SIG-M5 (cell line): ENCODE measurements around the gene STUM.
"Not testable (repeated sequence)": the region's sequence is repeated elsewhere in the genome, so short reads cannot be mapped to it uniquely, and the experiment has no call there.

Experiments used
- DNase-seq: peaks from one replicate; lab custom pipeline; 2025; lab: John Stamatoyannopoulos, UW

The STUM gene, protein sequence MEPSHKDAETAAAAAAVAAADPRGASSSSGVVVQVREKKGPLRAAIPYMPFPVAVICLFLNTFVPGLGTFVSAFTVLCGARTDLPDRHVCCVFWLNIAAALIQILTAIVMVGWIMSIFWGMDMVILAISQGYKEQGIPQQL

GRCh38 chr1:226548256-226549093 is at the start of gene STUM:
Gene STUM (plus strand): TSS chr1:226548764. CDS start chr1:226548905, 141 bp downstream.
- no peak for DNase-seq

GRCh38 chr1:226499699-226500098 is 48.9 kb upstream of the STUM start:
- not testable (repeated sequence) for DNase-seq

DNA sequence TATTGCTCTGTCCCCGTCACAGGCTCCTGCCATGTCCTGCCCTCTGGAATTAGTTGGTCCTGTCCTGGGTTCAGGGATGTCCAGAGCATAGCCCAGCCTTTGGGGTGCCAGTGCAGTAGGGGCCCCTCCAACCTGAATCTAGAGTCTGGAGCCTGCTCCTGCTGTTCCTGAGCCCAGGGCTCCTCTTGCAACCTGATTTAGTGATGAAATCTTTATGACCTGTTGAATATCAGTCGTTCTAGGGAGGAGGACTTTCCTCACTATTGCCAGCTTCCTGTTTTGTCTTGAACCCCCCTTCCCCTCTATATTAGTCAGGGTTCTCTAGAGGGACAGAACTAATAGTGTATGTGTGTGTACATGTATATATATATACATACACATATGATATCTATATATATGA is 42.5 kb upstream of the STUM start:
- DNase-seq, result no peak

DNA sequence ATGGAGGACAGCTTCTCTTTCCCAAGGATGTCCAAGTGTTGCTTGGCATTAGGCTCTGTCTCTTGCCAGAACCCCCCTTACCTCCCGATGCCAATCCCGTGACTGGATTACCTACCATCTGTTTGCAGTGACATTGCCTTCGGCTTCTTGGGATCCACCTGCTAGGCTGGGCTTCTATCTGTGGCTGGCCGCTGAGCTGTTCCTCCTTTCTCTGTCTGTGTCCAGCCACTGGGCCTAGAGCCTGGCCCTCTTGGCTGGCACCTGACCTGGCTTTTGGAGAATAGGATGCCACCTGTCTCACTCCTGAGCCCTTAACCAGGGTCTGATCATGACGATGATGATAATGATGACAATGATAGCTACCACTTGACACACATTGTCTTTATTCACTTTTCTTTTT is 41.6 kb upstream of the STUM start:
- no peak for DNase-seq

DNA sequence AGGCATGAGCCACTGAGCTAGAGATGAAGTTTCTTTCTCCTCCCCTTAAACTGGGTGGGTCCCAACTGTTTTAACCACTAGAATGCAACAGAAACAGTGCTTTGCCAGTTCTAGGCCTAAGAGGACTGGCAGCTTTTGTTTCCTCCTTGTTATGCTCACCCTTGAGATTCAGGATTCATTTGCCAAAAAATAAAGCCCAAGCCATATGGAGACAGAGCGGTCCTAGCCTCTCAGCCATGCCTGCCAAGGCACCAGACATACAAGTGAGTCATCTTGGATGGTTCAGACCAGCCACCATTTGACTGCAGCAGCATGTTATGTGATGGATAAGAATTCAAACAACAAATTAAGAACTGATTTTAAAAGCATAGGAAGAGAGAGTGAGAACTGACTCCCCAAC is 38.1 kb upstream of the STUM start:
- no peak for DNase-seq

- DNase-seq, result no peak
Measured at GRCh38 chr1:226511296-226511695, 37.3 kb upstream of the STUM start.

- no peak for DNase-seq
Measured at GRCh38 chr1:226512076-226512728, 36.4 kb upstream of the STUM start.

- no peak for DNase-seq
Measured at GRCh38 chr1:226518375-226518774, 30.2 kb upstream of the STUM start.

DNA sequence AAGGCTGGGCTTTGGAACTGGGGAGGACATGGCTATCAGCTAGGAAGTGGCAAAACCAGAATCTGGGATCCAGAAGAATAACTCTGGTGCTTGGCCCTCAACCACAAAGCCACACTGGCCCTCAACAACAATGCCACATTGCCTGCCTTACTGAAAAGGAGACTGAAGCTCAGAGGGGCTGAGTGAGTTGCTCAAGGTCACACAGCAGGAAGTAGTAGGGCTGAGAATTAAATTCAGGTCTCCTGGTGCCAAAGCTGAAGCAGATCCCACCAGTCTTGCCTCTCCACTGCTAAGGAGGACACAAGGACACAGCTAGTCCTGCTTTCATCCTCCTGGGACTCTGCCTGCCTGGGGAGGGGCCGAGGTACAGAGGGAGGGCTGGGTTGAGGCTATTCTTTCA is 29.4 kb upstream of the STUM start:
- no peak for DNase-seq

DNA sequence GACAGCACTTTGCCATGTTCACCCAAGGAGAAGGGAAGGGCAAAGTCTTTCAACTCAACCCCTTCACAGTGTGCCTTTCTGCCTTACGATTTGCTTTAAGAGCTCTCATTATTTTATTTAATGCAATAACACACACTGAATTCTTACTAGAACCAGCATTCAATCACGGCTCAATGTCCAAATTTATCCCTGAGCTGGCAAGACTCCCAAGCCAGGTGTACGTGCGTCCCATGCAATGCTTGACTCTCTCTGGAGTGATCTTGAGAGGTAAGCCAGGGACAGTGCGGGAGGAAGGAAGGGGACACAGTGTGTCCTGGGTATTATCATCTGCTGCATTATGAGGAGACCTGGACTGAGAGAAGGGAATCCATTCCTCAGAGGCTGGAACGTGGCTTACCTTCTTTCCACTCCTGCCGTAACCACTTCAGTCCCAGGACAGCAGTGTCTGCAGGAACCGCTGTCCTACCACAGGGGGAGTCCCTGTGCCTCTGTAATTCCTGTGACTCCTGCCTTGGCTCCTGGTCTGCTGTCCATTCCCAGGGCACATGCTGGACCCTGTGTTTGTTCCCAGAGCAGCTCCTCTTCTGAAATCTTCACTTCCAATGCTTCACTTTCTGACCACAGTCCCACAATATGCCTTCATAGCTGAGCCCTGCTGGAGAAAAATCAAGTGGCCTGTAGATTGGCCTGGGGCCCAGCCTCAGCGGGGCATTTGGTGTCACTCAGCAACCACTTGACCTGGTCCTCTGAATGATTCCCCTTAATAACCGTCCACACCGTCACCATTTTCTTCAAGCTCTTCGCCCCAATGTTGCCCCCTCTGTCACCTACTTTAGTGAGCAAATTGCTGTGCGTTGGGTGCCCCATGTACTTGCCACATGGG is 28.6 kb upstream of the STUM start:
- DNase-seq, result no peak

DNA sequence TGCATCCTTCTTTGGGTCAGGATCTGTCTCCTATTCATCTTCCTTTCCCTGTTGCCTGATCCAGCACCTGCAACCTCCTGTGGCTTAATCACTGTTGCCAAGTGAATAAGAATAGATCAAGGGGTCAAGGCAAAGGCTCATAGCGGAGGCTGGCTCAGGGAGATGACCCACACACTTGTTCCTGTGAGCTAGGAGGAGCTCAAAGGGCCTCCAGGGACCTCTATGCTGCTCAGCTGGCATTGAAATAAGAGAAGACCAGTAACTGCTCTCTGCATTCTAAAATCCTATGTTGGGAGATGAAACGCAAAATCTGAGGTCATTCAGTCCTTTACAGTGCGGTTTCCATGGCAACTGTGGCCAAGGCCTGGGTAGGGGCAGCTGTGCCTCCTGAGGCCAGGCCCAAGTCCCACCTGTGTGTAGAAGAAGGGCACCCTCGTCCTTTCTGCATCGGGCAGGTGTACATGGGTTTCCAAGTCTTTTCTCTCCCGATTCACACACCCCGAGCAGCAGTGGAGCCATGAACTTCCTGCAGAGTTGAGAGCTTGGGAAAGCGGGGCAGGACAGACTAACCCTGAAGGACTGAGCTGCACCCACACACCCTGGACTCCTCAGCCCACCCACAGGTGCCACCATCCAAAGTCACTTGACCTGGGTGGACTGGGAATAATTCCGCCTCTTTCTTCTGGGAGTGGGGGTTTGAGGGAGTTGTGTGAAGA is 27.8 kb upstream of the STUM start:
- DNase-seq, result no peak

GRCh38 chr1:226523646-226524406 is 24.7 kb upstream of the STUM start:
- DNase-seq, result no peak

DNA sequence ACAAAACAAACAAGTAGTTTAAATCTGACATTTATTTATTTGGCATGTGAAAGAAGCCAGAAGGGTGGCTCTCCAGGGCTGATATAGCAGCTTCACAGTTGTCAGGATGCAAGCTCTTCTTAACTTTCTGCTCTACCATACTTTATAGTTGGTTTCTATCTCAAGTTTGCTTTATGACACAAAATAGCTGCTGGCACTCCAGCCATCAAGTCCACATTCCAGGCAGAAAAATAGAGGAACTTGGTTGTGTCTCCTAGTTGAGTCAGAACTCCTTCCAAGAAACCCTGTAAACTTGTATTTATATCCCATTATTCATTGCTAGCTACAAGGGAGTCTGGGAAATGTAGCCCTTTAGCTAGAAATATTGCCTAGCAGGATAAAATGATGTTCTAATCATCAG is 24.0 kb upstream of the STUM start:
- DNase-seq, result no peak

DNA sequence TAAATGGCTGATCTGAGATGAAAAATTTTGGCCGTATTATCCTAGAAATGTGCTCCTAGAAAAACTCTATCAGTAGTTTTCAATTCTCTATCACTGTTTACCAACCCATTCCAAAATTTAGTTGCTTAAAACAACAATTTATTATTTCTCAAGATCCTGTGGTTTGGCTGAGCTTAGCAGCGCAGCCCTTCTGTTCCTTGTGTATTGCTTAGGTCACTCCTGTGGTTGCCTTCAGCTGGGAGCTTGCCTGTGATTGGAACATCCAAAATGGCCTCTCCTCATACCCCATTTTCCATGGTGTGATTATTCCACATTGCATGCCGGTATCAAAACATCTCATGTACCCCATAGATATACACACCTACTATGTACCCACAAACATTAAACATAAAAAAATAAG is 22.8 kb upstream of the STUM start:
- DNase-seq, result no peak

DNA sequence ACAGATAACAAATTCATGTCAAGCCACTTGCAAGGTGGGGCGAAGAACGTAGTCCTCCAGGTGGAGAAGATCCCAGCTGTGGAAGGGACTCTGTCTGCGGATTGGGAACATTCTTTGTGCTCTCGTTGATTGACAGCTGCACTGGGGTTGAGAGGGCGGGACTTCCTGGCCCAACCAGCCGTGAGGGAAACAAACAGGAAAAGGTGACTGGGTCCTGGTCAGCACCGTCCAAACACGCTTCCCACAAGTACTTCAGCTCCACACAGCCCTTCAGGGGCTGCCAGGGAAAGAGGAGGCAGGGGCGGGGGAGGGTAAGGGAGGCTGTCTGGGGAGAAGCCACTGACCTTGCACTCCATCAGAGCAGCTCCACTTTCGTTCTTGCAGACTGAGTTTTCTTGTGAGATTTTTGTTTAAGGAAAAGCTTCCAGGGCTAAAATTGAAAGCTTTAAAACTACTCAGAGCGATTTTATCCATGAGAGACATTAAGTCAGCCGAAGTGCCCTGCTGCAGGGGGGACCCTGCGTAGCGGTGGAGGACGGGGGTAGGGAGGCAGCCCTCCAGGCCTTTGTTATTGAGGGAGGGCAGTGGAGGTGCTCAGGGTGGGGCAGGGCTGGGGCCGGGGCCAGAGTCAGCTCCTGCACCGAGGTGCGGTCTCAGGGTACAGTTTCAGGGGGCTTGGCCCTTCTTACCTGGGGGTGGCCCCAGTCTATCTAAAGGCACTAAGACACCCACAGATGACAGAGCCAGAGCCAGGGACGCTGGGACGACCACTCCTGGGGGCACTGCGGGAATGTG is 21.6 kb upstream of the STUM start:
- DNase-seq, result no peak

- DNase-seq, result no peak
Measured at GRCh38 chr1:226529891-226530290, 18.7 kb upstream of the STUM start.

- DNase-seq, result no peak
Measured at GRCh38 chr1:226530591-226530990, 18.0 kb upstream of the STUM start.

DNA sequence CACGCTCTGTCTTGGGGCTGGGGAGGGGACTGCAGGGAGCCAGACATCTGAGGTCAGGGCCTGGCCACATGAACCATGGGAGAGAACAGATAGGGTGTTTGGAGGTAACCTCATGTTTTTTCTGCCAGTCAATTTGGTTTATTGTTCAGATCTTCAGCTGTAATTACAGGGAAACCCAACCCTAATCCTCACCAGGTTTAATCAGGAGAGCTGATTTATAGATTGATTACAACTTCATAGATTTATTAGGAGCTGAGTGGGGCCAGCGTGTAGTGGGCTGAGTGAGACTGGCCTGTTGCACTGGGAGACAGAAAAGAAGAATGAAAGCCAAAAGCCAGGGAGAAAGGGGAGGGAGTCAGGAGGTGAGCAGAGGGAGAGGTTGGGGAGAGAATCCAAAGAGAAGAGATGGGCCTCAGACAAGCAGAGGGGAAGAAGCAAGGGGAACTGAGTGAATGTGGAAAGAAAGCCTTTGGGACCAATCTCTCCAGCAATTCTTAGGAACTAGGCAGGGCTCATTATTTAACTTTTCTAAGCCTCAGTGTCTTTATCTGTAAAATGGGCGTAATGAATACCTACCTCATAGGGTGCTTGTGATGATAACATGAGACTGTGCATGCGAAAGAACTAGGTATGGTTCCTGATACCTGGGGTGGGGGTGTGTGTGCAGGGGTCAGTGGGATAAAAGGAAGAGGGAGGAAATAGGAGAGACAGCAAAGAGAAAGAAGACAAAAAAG is 17.0 kb upstream of the STUM start:
- no peak for DNase-seq

- DNase-seq, result no peak
Measured at GRCh38 chr1:226532553-226532952, 16.0 kb upstream of the STUM start.
